ENCODE results near the gene EMP1.

- no peak for TF ChIP-seq POLR2AphosphoS5 (IDR thresholded peaks at IDR 0.05; ENCODE audit: low read depth, low read length)
- TF ChIP-seq SPI1 (IDR thresholded peaks at IDR 0.05; ENCODE audit: low read depth, low read length): no peak
- no peak for TF ChIP-seq POLR2A (IDR thresholded peaks at IDR 0.05; ENCODE audit: low read depth, low read length)
- TF ChIP-seq PAX5 (IDR thresholded peaks at IDR 0.05; ENCODE audit: insufficient read depth, low read length, severe bottlenecking): no peak
These were observed 17.8 kb upstream of the EMP1 start for GRCh38 chr12:13178568-13179210.

All from GM12891 (cell line).